Activated CD8-positive, alpha-beta memory T cell treated with anti-CD3 and anti-CD28 coated beads, Interleukin-2, amount 10 ng/mL, durations not matched to agents 7 days and 5 days (primary cell): ENCODE data around the gene SLC4A1AP. TPM values are rescaled to one million over a fixed set of nuclear protein-coding genes. Genes with fewer than 3 reads are reported as not detected.
A peak's percentile ranks its signal among the peaks of the same experiment; 100 is the strongest.
"Not testable (repeated sequence)": the region's sequence is repeated elsewhere in the genome, so short reads cannot be mapped to it uniquely, and the experiment has no call there.

Source experiments
- ATAC-seq: fragments of 150-1000 bp; cut with Tn5 transposase; one replicate; pipeline ENCODE4 v1.10.0; 2021; ENCODE audit warnings: moderate library complexity
- CTCF ChIA-PET: fragments of 350-600 bp; sonication (Branson Sonifier 250); formaldehyde crosslinking; loops from one replicate; lab custom pipeline; 2021; ENCODE audit warnings: antibody characterized with exemption; lab: Charles Lee
- DNase-seq: peaks from one replicate; pipeline ENCODE4 v3.0.0-alpha.2; 2020
- H3K27ac Mint-ChIP-seq: one replicate; pipeline ENCODE4 v1.8.0; 2021; ENCODE audit warnings: mild to moderate bottlenecking, mixed read lengths
- H3K27me3 Mint-ChIP-seq: one replicate; pipeline ENCODE4 v1.8.0; 2021; ENCODE audit warnings: mixed read lengths
- H3K36me3 Mint-ChIP-seq: one replicate; pipeline ENCODE4 v1.8.0; 2021; ENCODE audit warnings: mild to moderate bottlenecking, mixed read lengths
- H3K4me1 Mint-ChIP-seq: one replicate; pipeline ENCODE4 v1.8.0; 2021; ENCODE audit warnings: mixed read lengths
- H3K4me3 Mint-ChIP-seq: one replicate; pipeline ENCODE4 v1.8.0; 2021; ENCODE audit warnings: mild to moderate bottlenecking, moderate library complexity, mixed read lengths
- H3K9me3 Mint-ChIP-seq: one replicate; pipeline ENCODE4 v1.8.0; 2022; ENCODE audit warnings: low read depth, mixed read lengths
- total RNA-seq, 2 experiments: library from RNA; stranded (reverse); gene quantifications; one replicate each; pipeline ENCODE4 v1.2.3, GENCODE V29; 2021

The SLC4A1AP gene
- total RNA-seq = 10 to 100 TPM; 27.8 to 28.2 TPM

GRCh38 chr2:27663285-27664153, at the start of gene SLC4A1AP, which contains the start of gene SUPT7L:
SLC4A1AP (plus strand) TSS chr2:27663889; CDS start chr2:27663915, 26 bp downstream.
SUPT7L (minus strand) TSS chr2:27663614; CDS start chr2:27662192, 1,422 bp downstream.
- Mint-ChIP-seq H3K4me1 (peaks cover 47% of the 10 kb centered on the region), H3K4me3 (peak within 1 kb of the TSS; percentile 92), H3K9me3 (no peaks in the 10 kb centered on the region), H3K27me3 (no peaks in the 10 kb centered on the region), H3K27ac (peak within 1 kb of the TSS; percentile 100), H3K36me3 (peaks cover 42% of the 10 kb centered on the region)
- DNase-seq (peak; percentile 82), ATAC-seq (peak; percentile 86)
- CTCF ChIA-PET = interaction anchor here (0.9 to 8.3 kb wide), 3 partner anchors 12 to 35 kb away, joined by 3 to 81 read pairs (median 3); partner anchors contain the start of genes CCDC121 and GPN1

DNA sequence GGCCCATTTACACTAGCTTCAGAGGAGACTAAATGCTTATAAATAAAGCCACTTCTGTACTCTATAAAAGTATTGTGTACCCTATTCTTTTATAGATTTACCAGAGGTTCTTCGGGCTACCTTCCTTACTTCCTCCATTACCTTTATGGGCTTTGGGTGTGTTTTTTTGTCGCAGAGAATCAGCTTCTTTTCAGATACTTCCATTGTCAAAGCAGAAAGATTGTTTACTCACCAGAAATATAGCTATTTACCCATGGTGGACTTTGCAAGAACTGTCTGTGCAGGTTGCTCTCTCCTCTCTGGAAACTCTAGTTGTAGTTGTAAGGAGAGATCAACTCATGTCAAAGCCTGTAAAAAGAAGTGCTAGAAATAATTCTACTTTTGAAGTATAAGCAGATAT, 49.7 kb upstream of the SLC4A1AP start:
- peaks cover 52% of the 10 kb centered on the region for H3K36me3 Mint-ChIP-seq
- H3K4me1 Mint-ChIP-seq = no peaks in the 10 kb centered on the region
- no peak overlapping the region for H3K27ac Mint-ChIP-seq
- DNase-seq (no peak), ATAC-seq (no peak)
- CTCF ChIA-PET = no interaction called here
- no peaks in the 10 kb centered on the region for H3K27me3 Mint-ChIP-seq
- no peaks in the 10 kb centered on the region for H3K9me3 Mint-ChIP-seq
- no peak overlapping the region for H3K4me3 Mint-ChIP-seq

- Mint-ChIP-seq H3K4me3 (no peak overlapping the region), H3K9me3 (no peaks in the 10 kb centered on the region), H3K27ac (no peak overlapping the region), H3K27me3 (no peaks in the 10 kb centered on the region), H3K4me1 (no peaks in the 10 kb centered on the region), H3K36me3 (peaks cover 54% of the 10 kb centered on the region)
- CTCF ChIA-PET = interaction anchor here (1.2 to 1.6 kb wide), 2 partner anchors 8 to 20 kb away, joined by 4 read pairs; no protein-coding TSS in a partner anchor
- DNase-seq = no peak
- ATAC-seq = no peak
Observed at GRCh38 chr2:27615316-27615715, 48.4 kb upstream of the SLC4A1AP start.

GRCh38 chr2:27621524-27621923, 42.2 kb upstream of the SLC4A1AP start:
- no peak overlapping the region for H3K27ac Mint-ChIP-seq
- H3K9me3 Mint-ChIP-seq = no peaks in the 10 kb centered on the region
- peaks cover 51% of the 10 kb centered on the region for H3K36me3 Mint-ChIP-seq
- ATAC-seq (no peak), DNase-seq (no peak)
- H3K27me3 Mint-ChIP-seq = no peaks in the 10 kb centered on the region
- CTCF ChIA-PET = interaction anchor here (0.8 to 1.6 kb wide), 2 partner anchors 11 to 62 kb away, joined by 4 read pairs; no protein-coding TSS in a partner anchor
- no peak overlapping the region for H3K4me3 Mint-ChIP-seq
- H3K4me1 Mint-ChIP-seq = peaks cover 3% of the 10 kb centered on the region

DNA sequence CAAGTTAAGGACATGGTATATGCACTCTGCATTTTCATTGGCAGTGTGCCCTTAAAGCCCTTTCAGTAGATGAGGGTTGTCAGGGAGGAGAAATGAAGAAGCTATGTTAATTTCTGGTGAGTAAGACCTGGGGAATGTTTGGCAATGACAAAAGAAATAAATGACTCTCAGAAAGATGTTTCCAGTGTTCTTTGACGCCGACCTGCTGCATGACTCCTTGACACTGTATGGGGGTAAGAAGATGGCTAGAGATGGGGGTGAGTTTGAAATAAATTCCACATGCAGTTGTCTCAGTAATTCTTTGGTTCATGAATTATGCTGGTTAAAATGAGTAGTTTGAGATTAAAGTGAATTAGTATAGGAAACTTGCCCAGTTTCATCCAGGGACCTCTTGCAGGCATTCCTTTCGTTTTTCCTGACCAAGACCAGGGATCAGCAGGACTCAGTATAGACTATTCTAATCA, 40.7 kb upstream of the SLC4A1AP start:
- Mint-ChIP-seq H3K9me3 (no peaks in the 10 kb centered on the region), H3K36me3 (peaks cover 42% of the 10 kb centered on the region), H3K4me3 (no peak overlapping the region), H3K27ac (no peak overlapping the region), H3K4me1 (peaks cover 17% of the 10 kb centered on the region), H3K27me3 (no peaks in the 10 kb centered on the region)
- CTCF ChIA-PET = interaction anchor here (1.2 kb wide), 1 partner anchor 8 kb away, joined by 4 read pairs; no protein-coding TSS in a partner anchor
- DNase-seq = no peak
- no peak for ATAC-seq

DNA sequence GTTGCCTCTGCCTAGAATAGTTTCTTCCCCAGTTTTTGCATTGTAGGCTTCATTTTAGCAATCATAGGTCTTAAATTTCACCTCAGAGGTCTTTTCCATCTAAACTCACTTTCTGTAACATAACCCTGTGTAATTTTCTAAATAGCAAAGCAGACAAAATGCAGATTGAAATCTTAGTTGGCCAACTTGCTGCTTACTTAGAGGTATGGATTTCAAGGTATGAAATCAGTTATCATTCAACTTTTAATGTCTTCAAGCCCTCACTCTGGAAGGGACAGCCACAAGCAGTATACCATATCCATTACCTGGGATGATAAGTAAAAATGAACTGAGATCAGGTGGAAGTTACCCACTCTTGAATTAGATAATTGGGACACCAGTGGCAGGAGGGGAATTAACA, 38.7 kb upstream of the SLC4A1AP start:
- no peak overlapping the region for H3K27ac Mint-ChIP-seq
- H3K27me3 Mint-ChIP-seq = no peaks in the 10 kb centered on the region
- H3K4me1 Mint-ChIP-seq = peaks cover 22% of the 10 kb centered on the region
- no peak for DNase-seq
- no peaks in the 10 kb centered on the region for H3K9me3 Mint-ChIP-seq
- no peak overlapping the region for H3K4me3 Mint-ChIP-seq
- H3K36me3 Mint-ChIP-seq = peaks cover 32% of the 10 kb centered on the region
- CTCF ChIA-PET = interaction anchor here (1.9 kb wide), 1 partner anchor 58 kb away, joined by 7 read pairs; no protein-coding TSS in a partner anchor
- ATAC-seq = no peak

- Mint-ChIP-seq H3K36me3 (peaks cover 33% of the 10 kb centered on the region), H3K4me1 (peaks cover 32% of the 10 kb centered on the region)
- H3K27me3 Mint-ChIP-seq, H3K27ac Mint-ChIP-seq, H3K4me3 Mint-ChIP-seq, DNase-seq, ATAC-seq, CTCF ChIA-PET, H3K9me3 Mint-ChIP-seq: not testable (repeated sequence)
Observed at GRCh38 chr2:27626323-27626722, 37.4 kb upstream of the SLC4A1AP start.

DNA sequence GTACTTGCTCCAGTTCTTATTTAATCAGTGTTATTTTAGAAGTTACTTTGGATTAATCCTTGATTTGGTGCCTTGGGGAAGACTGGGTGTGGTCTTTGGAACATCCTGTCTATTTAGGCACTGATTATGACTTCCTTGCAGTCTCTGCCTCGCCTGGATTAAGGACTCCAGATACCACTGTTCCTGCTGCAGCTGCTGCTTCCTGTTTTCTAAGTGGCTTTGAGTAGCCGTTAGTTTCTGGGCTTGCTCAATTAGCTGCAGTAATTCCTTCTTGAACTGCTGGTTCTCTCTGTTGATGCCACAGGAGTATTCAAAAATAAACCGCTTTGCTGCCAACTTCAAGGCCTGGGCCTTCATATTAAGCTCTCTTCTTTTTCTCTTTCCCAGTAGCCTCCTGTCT, 36.8 kb upstream of the SLC4A1AP start:
- Mint-ChIP-seq H3K36me3 (peaks cover 34% of the 10 kb centered on the region), H3K4me1 (peaks cover 35% of the 10 kb centered on the region)
- CTCF ChIA-PET, ATAC-seq, DNase-seq, H3K9me3 Mint-ChIP-seq, H3K4me3 Mint-ChIP-seq, H3K27ac Mint-ChIP-seq, H3K27me3 Mint-ChIP-seq: not testable (repeated sequence)

GRCh38 chr2:27627963-27628766, 35.5 kb upstream of the SLC4A1AP start:
- Mint-ChIP-seq H3K36me3 (peaks cover 33% of the 10 kb centered on the region), H3K27me3 (no peaks in the 10 kb centered on the region), H3K4me1 (peaks cover 38% of the 10 kb centered on the region), H3K9me3 (no peaks in the 10 kb centered on the region), H3K4me3 (no peak overlapping the region), H3K27ac (no peak overlapping the region)
- DNase-seq (no peak), ATAC-seq (peak; percentile 55)
- CTCF ChIA-PET = interaction anchor here (1.1 to 1.5 kb wide), 6 partner anchors 11 to 243 kb away, joined by 3 to 9 read pairs (median 4); partner anchors contain the start of gene PPM1G

- ATAC-seq = peak; percentile 97
- no peak within 1 kb of the TSS for H3K27ac Mint-ChIP-seq
- H3K36me3 Mint-ChIP-seq = peaks cover 33% of the 10 kb centered on the region
- H3K9me3 Mint-ChIP-seq = no peaks in the 10 kb centered on the region
- no peak within 1 kb of the TSS for H3K4me3 Mint-ChIP-seq
- CTCF ChIA-PET = interaction anchor here (0.8 to 1.5 kb wide), 7 partner anchors 10 to 244 kb away, joined by 3 to 9 read pairs (median 3); partner anchors contain the start of genes PPM1G, SLC4A1AP and SUPT7L
- peak; percentile 98 for DNase-seq
- H3K4me1 Mint-ChIP-seq = peaks cover 40% of the 10 kb centered on the region
- no peaks in the 10 kb centered on the region for H3K27me3 Mint-ChIP-seq
Observed at GRCh38 chr2:27628767-27629709, 34.7 kb upstream of the SLC4A1AP start, which contains the start of the genes CCDC121 and GPN1. CCDC121 (minus strand) TSS chr2:27629012; CDS start chr2:27627799, 1,213 bp downstream. GPN1 (plus strand) TSS chr2:27629050; CDS start chr2:27629059, 9 bp downstream.

GRCh38 chr2:27630257-27630656, 33.4 kb upstream of the SLC4A1AP start:
- H3K4me1 Mint-ChIP-seq = peaks cover 43% of the 10 kb centered on the region
- H3K36me3 Mint-ChIP-seq = peaks cover 36% of the 10 kb centered on the region
- ATAC-seq, H3K9me3 Mint-ChIP-seq, H3K27ac Mint-ChIP-seq, H3K27me3 Mint-ChIP-seq, DNase-seq, CTCF ChIA-PET: not testable (repeated sequence)
- peak overlapping the region; percentile 33 for H3K4me3 Mint-ChIP-seq

DNA sequence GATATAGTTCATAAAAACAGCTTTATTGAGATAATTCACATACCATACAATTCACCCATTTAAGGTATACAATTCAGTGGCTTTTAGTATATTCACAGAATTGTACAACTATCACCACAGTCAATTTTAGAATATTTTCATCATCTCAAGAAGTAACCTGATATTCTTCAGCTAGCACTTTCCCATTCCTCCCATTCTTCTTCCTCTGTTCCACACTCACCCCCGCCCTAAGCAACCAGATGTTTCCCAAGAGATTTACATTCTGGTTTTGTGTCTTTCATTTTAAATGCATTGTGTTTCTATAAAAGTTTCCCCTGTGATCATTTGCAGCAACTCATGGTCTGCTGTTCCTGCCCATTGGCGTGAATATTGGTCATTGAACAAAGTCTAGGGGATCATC, 29.4 kb upstream of the SLC4A1AP start:
- DNase-seq = no peak
- H3K36me3 Mint-ChIP-seq = peaks cover 58% of the 10 kb centered on the region
- H3K27ac Mint-ChIP-seq = no peak overlapping the region
- no peaks in the 10 kb centered on the region for H3K9me3 Mint-ChIP-seq
- ATAC-seq = no peak
- H3K4me1 Mint-ChIP-seq = peaks cover 47% of the 10 kb centered on the region
- no peak overlapping the region for H3K4me3 Mint-ChIP-seq
- H3K27me3 Mint-ChIP-seq = no peaks in the 10 kb centered on the region
- CTCF ChIA-PET = interaction anchor here (1.2 kb wide), 1 partner anchor 19 kb away, joined by 4 read pairs; no protein-coding TSS in a partner anchor
